ENCODE results near the gene NKD2. TPM values are rescaled to one million over a fixed set of nuclear protein-coding genes. Genes with fewer than 3 reads are reported as not detected.

The NKD2 gene
- total RNA-seq, 1 donor from 2014 or later: not detected

- H3K4me3 Mint-ChIP-seq (ENCODE audit: unreplicated experiment): no peak overlapping the region
- H3K4me1 Mint-ChIP-seq (ENCODE audit: unreplicated experiment): no peaks in the 10 kb centered on the region
- DNase-seq (ENCODE audit: extremely low spot score, unreplicated experiment): no peak
- no peaks in the 10 kb centered on the region for H3K9me3 Mint-ChIP-seq (ENCODE audit: unreplicated experiment)
- H3K36me3 Mint-ChIP-seq (ENCODE audit: unreplicated experiment): no peaks in the 10 kb centered on the region
- H3K27ac Mint-ChIP-seq (ENCODE audit: unreplicated experiment): no peak overlapping the region
- H3K27me3 Mint-ChIP-seq (ENCODE audit: unreplicated experiment): peaks cover 31% of the 10 kb centered on the region
- TF ChIP-seq CTCF (IDR thresholded peaks at IDR 0.05): no peak
Observed at GRCh38 chr5:1016036-1016435, 7.4 kb downstream of the NKD2 start.

- TF ChIP-seq CTCF (IDR thresholded peaks at IDR 0.05): no peak
- Mint-ChIP-seq H3K27me3 (ENCODE audit: unreplicated experiment) (peaks cover 27% of the 10 kb centered on the region), H3K4me1 (ENCODE audit: unreplicated experiment) (no peaks in the 10 kb centered on the region), H3K4me3 (ENCODE audit: unreplicated experiment) (no peak overlapping the region), H3K36me3 (ENCODE audit: unreplicated experiment) (no peaks in the 10 kb centered on the region), H3K9me3 (ENCODE audit: unreplicated experiment) (no peaks in the 10 kb centered on the region), H3K27ac (ENCODE audit: unreplicated experiment) (no peak overlapping the region)
- no peak for DNase-seq (ENCODE audit: extremely low spot score, unreplicated experiment)
Observed at GRCh38 chr5:1016476-1016875, 7.9 kb downstream of the NKD2 start.

GRCh38 chr5:1017056-1017455 lies 8.5 kb downstream of the NKD2 start:
- no peak for TF ChIP-seq CTCF (IDR thresholded peaks at IDR 0.05)
- no peak for DNase-seq (ENCODE audit: extremely low spot score, unreplicated experiment)
- Mint-ChIP-seq H3K27me3 (ENCODE audit: unreplicated experiment) (peaks cover 21% of the 10 kb centered on the region), H3K4me3 (ENCODE audit: unreplicated experiment) (no peak overlapping the region), H3K27ac (ENCODE audit: unreplicated experiment) (no peak overlapping the region), H3K9me3 (ENCODE audit: unreplicated experiment) (no peaks in the 10 kb centered on the region), H3K4me1 (ENCODE audit: unreplicated experiment) (no peaks in the 10 kb centered on the region), H3K36me3 (ENCODE audit: unreplicated experiment) (no peaks in the 10 kb centered on the region)

GRCh38 chr5:1017691-1018455 lies 9.3 kb downstream of the NKD2 start:
- Mint-ChIP-seq H3K27me3 (ENCODE audit: unreplicated experiment) (peaks cover 19% of the 10 kb centered on the region), H3K4me1 (ENCODE audit: unreplicated experiment) (no peaks in the 10 kb centered on the region), H3K27ac (ENCODE audit: unreplicated experiment) (no peak overlapping the region), H3K9me3 (ENCODE audit: unreplicated experiment) (no peaks in the 10 kb centered on the region), H3K36me3 (ENCODE audit: unreplicated experiment) (no peaks in the 10 kb centered on the region), H3K4me3 (ENCODE audit: unreplicated experiment) (no peak overlapping the region)
- DNase-seq (ENCODE audit: extremely low spot score, unreplicated experiment): no peak
- TF ChIP-seq CTCF (IDR thresholded peaks at IDR 0.05): no peak

- no peak overlapping the region for H3K27ac Mint-ChIP-seq (ENCODE audit: unreplicated experiment)
- no peak overlapping the region for H3K4me3 Mint-ChIP-seq (ENCODE audit: unreplicated experiment)
- no peak for TF ChIP-seq CTCF (IDR thresholded peaks at IDR 0.05)
- H3K9me3 Mint-ChIP-seq (ENCODE audit: unreplicated experiment): no peaks in the 10 kb centered on the region
- no peaks in the 10 kb centered on the region for H3K4me1 Mint-ChIP-seq (ENCODE audit: unreplicated experiment)
- no peak for DNase-seq (ENCODE audit: extremely low spot score, unreplicated experiment)
- H3K27me3 Mint-ChIP-seq (ENCODE audit: unreplicated experiment): peaks cover 19% of the 10 kb centered on the region
- H3K36me3 Mint-ChIP-seq (ENCODE audit: unreplicated experiment): no peaks in the 10 kb centered on the region
Observed at GRCh38 chr5:1018596-1018995, 10.0 kb downstream of the NKD2 start.

Measured in osteocyte (in vitro differentiated cells).